Activated CD8-positive, alpha-beta memory T cell treated with anti-CD3 and anti-CD28 coated beads, Interleukin-2, amount 50 U/mL, for 24 hours (primary cell): ENCODE measurements around the gene KMT2E.
"Not testable (repeated sequence)": the region's sequence is repeated elsewhere in the genome, so short reads cannot be mapped to it uniquely, and the experiment has no call there.

Experiments
- DNase-seq: peaks from one replicate; pipeline ENCODE4 v3.0.0-alpha.2; 2020; ENCODE audit errors: extremely low read depth

The KMT2E gene

DNA sequence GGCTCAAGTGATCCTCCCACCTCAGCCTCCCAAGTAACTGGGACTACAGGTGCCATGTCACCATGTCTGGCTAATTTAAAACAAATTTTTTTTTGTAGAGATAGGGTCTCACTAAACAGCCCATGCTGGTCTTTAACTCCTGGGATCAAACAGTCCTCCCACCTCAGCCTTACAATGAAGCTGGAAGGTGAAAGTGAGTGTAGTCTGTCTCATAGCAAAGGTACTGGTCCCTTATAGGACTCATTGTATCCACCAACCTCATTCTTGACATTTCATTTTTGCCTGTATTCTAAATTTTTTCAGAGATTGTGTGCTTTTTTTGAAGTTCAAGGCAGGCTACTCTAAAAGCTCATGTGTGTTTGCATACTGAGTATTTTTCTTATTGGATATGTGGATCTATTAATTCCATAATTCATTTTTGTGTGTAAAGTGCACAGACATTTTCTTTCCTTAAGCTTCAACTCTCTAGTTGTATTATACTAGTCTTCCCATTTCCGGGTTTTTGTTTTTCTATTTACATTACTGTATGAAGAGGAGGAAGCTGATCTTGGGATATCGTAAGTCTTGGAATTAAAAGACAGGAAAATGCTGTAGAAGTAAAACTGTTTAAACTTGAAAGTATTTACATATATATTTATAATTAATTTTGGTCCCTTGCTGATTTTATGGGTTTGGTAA is 13.3 kb downstream of the KMT2E start:
- DNase-seq: no peak

DNA sequence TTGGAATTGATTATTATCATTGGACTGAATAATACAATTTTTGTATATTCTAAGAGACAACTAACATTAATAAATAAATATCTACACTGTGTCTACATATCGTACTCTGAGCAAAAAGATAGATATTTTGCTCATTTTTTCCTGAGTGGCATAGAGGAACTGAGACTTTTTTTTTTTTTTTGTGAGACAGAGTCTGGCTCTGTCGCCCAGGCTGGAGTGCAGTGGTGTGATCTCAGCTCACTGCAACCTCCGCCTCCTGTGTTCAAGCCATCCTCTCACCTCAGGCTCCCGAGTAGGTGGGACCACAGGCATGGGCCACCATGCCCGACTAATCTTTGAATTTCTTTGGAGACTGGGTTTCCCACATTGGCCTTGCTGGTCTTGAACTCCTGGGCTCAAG is 14.0 kb downstream of the KMT2E start:
- no peak for DNase-seq

DNA sequence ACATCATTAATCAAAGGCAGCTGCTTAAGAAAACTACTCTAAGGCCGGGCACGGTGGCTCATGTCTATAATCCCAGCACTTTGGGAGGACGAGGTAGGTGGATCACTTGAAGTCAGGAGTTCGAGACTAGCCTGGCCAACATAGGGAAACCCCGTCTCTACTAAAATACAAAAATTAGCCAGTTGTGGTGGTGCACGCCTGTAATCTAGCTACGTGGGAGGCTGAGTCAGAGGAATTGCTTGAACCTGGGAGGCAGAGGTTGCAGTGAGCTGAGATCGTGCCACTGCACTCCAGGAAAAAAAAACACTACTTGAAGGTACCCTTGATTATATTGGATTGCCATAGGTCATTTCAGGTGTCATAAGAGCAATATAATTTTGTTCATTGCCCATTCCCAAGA is 14.9 kb downstream of the KMT2E start:
- not testable (repeated sequence) for DNase-seq

DNA sequence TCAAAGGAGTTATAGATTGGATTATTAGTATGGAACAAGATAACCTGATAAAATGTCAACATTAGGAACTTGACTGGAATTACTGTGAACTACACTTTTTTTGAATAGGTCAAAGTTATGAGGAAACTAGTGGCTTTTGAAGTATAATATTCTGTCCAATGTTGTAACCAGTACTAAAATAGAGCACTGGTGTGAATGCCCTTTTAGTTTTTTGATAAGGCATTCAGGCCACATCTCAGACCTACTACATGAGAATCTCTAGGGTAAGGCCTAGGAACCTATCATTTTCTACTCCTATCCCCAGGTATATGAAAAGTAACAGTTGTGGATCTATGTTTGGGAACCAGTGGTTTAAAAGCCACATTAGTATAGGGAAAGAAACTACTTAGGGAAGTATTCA is 16.4 kb downstream of the KMT2E start:
- DNase-seq: no peak

DNA sequence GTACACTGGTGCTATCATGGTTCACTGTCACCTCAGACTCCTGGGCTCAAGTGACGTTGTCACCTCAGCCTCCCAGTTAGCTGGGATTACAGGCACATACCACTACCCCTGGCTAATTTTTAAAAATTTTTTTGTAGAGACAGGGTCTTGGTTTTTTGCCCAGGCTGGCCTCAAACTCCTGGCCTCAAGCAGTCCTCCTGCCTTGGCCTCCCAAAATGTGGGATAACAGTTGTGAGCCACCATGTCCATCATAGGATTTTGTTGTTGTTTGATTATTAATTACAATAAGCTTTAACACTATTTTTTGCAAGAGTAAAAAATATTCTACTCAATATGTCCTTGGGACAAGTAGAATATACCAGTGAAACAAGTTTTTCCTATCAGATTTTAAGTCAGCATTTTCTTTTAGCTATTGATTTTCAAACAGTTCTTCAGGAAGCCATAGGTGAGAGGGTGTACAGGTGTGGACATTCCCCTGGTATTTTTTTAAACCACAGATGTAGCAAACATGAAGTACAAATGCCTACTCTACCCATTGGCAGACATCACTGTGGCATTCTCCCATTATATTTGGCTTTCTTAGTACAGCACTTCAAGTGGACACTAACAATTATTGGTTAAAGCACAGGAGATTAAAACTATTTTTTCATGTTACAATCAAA is 18.7 kb downstream of the KMT2E start:
- no peak for DNase-seq

DNA sequence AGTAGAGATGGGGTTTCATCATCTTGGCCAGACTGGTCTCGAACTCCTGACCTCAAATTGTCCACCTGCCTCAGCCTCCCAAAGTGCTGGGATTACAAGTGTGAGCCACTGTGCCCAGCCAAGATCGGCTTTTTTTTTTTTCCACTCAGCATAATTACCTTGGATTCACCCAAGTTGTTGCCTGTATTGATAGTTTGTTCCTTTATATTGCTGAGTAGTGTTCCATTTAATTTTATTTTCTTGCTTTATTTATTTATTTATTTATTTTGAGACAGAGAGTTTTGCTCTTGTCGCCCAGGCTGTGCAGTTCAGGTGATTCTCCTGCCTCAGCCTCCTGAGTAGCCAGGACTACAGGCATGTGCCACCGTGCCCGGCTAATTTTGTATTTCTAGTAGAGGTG is 21.3 kb downstream of the KMT2E start:
- no peak for DNase-seq

DNA sequence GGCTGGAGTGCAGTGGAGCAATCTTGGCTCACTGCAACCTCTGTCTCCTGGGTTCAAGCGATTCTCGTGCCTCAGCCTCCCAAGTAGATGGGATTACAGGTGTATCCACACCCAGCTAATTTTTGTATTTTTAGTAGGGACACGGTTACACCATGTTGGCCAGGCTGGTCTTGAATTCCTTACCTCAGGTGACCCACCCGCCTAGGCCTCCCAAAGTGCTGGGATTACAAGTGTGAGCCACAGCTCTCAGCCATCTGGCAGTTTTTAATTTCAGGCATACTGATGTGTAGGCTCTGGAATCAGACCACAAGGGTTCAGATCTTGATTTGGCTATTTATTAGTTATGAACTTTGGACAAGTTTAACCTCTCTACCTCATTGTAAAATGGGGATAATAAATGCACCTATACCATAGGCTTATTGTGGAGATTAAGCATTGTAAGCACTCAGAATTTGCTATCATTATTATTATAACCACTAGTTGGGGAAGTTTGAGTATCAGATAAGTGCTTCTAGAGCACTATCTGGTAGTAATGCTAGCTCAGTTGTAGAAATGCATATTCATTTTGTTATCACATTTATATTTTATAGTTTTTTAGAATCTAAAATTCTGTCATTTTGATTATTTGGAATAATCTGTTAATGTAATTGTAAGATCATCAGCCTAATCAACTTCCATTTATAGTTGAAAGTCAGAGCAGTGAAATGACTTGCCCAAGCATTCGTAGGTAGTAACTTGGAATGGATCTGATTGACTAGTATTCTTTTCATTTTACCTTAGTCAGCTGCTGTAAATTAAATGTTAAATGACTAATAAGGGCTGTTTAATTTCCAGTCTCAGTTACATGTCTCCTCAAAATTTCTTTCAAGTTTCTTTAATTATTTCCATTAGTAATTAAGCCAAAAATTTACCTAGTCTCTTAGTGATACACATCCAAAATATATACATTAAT is 22.5 kb downstream of the KMT2E start:
- DNase-seq: no peak

DNA sequence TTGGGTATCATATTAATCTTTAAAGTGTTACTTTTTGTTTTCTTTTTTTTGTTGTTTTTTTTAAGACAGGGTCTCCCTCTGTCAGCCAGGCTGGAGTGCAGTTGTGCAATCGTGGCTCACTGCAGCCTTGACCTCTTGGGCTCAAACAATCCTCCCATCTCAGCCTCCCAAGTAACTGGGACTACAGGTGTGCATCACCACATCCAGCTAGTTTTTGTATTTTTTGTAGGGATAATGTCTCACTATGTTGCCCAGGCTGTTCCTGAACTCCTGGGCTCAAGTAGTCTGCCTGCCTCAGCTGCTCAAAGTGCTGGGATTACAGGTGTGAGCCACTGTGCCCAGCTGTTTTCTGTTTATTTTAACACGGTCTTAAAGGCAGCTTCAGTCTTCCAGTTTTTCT is 23.3 kb downstream of the KMT2E start:
- no peak for DNase-seq

DNA sequence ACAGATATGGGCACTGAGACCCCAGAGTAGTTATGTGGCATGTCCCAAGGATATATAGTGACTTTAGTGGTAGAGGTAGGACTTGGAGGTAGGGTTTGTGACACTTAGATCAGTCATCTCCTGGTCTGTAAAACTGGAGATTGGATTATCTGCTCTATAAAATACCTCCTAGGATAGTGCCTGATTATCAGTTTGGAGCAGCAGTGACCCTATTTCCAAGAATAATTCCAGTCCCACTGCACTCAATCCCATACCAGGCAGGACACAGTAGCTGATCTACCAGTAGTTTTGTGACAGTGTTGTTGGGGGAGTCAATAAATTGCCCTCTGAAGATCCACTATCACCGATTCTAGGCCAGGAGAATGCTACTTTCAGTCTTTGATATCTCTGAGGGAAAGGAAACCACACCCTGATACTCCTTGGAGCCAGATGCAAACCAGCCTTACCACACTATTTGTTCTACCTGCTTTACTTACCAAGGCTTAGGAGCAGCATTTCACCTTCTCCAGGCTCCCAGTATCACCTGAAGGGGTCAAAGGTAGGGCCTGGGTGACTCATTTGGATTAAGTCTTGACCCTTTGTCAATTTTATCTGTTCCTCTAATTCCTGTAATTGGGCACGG is 30.6 kb downstream of the KMT2E start:
- no peak for DNase-seq

DNA sequence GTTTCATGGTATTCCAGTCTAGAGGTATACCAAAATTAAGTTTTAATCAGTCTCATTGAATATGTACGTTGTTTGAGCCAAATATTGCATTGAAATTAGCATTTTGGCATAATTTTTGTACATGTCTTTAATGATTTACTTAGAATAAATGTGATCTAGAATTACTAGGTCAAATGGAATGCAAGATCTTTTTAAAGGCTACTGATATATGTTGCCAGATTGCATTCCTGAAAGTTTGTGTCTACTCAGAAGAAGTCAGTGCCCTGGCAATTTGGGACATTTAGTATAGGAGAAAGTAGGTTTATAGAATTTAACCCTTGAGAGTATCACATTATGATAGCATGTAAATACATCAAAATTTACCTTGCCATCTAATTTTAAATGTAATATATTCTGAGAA is 32.4 kb downstream of the KMT2E start:
- DNase-seq: no peak

DNA sequence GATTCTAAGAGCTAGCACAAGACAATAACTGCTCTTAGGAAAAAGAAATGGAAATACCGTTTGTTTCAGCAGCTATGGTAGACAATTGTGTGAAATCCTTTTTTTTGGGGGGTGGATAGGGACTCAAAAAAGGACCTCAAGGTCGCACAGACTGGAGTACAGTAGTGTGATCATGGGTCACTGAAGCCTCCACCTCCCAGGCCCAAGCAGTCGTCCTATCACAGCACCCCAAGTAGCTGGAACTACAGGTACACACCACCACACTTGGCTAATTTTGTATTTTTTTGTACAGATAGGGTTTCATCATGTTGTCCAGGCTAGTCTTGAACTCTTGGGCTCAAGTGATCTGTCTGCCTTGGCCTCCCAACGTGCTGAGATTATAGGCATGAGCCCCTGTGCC is 33.9 kb downstream of the KMT2E start:
- no peak for DNase-seq

DNA sequence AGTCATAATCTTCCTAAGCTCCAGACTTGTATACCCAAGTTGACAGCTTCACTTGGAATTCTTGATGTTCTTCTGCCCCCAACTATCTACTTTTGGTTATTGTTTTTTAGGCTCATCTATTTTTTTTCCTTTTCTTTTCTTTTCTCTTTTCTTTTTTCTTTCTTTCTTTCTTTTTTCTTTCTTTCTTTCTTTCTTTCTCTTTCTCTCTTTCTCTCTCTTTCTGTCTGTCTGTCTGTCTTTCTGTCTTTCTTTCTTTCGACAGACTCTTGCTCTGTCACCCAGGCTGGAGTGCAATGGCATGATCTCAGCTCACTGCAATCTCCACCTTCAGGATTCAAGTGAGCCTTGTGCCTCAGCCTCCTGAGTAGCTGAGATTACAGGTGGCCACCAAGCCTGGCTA is 36.5 kb downstream of the KMT2E start:
- no peak for DNase-seq

DNA sequence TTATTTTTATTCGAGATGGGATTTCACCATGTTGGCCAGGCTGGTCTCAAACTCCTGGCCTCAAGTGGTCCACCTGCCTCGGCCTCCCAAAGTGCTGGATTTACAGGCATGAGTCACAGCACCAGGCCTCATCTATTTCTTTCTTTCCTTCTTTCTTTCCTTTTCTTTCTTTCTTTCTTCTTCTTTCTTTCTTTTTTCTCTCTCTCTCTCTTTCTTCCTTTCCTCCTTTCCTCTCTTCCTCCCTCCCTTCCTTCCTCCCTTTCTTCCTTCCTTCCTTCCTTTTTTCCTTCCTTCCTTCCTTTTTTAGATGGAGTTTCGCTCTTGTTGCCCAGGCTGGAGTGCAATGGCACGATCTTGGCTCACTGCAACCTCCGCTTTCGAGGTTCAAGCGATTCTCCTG is 36.9 kb downstream of the KMT2E start:
- DNase-seq: not testable (repeated sequence)

DNA sequence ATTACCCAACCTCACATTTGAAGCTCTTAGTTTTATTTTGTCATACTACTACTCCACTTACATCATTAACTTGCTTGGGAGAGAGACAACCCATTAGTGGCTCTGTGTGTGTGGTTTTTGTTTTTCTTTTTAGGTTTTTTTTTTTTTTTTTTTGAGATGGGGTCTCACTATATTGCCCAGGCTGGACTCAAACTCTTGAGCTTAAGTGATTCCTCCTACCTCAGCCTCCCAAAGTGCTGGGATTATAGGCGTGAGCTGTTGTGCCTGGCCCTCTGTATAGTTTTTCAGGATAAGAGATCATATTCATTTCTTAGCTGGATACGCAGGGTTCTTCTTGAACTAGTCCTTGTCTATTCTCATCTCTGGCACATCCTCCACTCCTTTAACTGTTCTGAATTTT is 41.1 kb downstream of the KMT2E start:
- no peak for DNase-seq

DNA sequence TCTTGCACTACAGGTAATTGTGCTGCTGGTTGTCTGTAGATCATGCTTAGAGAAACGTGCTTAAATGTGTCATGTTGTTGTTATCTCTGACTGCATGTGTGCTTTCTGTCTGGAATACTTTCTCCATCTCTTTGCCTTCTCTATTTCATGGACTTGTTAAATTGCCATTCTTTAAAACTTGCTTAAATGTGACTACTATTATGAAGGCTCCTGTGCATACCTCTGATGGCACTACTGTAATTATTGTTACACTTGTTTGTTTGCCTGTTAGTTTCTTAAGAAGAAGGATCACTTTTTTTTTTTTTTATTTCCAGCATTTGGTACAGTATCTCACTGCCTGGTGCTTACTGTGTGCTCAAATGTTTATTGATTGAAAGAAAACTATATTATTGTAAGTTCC is 41.6 kb downstream of the KMT2E start:
- no peak for DNase-seq

DNA sequence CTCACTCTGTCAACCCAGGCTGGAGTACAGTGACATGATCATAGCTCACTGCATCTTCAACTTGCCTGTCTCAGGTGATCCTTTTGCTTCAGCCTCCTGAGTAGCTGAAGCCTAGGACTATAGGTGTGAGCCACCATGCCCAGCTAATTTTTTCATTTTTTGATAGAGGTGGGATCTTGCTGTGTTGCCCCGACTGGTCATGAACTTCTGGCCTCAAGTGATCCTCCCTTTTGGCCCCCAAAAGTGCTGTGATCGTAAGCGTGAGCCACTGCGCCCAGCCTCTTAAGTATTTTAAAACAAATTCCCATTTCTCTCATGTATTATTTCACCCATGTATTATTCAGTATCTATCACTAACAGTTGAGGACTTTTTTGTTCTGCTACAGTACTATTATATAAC is 43.5 kb downstream of the KMT2E start:
- no peak for DNase-seq

DNA sequence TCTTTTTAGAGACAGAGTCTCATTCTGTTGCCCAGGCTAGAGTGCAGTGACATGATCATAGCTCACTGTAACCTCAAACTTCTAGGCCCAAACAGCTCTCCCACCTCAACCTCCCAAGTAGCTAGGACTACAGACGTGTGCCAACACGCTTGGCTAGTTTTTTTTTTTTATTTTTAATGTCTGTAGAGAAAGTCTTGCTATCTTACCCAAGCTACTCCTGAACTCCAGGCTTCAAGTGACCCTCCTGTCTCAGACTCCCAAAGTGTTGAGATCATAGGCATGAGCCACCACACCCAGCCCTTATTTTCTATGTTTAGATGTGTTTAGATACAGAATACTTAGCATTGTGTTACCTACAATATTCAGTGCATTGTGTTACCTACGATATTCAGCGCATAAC is 46.4 kb downstream of the KMT2E start:
- no peak for DNase-seq

DNA sequence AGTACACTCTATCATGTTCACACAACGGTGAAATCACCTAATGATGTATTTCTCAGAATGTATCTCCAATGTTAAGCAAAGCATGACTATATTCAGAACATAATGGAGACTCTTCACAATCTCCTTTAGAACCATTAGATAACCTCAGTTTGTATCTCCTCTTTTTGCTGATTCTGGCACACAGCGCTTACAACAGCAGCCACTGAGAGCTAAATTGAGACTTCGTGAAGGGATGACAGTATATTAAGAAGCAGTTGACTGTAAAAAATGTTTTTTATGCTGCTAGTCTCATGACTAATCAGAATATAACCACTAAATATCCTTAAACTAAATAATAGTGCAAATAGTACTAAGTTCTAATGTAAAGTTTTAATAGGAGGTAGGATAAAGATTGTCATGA is 46.9 kb downstream of the KMT2E start:
- no peak for DNase-seq

DNA sequence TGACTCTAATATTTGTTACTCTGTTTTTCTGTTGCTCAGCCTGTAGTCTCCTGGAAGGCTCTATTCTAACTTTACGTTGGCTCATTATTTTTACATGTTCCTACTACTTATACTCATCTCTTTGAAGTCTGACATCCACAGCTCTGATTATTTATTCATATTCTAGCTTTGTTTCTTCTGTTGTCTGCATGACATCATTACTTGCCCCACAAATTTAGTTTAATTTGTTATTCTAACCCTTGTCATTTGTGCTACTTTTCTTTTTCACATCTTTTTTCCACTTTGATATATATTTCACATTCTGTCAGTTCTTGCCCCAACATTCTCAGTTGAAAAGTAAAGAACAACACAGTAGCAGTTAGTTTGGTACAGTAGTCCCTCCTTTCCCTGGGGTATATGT is 51.1 kb downstream of the KMT2E start:
- DNase-seq: no peak

DNA sequence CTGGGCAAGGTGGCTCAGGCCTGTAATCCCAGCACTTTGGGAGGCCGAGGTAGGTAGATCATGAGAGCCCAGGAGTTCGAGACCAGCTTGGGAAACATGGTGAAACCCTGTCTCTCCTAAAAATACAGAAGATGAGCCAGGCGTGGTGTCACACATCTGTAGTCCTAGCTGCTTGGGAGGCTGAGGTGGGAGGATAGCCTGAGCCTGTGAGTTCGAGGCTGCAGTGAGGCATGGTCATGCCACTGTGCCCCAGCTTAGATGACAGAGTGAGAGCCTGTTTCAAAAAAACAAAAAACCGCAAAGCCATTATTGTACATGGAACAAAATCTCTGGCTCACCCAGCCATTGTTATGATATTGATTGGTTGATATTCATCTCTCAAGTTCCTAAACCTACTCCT is 53.7 kb downstream of the KMT2E start:
- DNase-seq: no peak

DNA sequence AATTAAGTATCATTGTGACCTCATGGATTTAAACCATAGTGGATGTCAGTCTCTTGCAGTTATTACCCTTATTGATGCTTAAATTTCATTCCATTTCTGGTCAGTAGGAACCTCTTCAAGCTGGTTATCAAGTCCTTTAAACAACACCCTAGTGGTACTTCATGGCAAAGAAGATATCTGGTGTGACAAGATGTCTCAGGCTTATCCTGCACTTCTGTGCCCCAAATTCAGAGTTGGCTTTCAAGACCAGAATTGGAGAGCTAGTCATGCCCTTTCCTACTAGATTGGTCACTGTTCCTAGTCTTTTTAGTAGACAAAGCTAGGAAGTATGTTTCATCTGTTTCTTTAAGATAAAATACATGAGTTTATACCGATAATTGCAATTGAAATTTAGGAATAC is 54.9 kb downstream of the KMT2E start:
- DNase-seq: no peak

DNA sequence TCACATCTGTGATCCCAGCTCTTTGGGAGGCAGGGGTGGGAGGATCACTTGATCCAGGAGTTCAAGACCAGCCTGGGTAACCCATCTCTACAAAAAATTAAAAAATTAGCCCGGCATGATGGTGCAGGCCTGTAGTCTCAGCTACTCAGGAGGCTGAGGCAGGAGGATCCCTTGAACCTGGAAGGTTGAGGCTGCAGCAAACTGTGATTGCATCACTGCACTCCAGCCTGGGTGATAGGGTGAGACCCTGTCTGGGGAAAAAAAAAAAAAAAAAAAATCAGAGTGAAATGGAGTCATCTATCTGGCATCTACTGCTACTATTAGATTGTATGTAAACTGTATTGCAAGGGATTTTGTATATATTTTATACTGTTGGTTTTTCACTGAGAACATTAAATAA is 59.1 kb downstream of the KMT2E start:
- DNase-seq: no peak
